Right lobe of liver (tissue), 4 donors: ENCODE data around the gene LMO7.

Experiments
- POLR2A ChIP-seq: fragments of 450-650 bp; IDR thresholded peaks from one replicate; pipeline ENCODE4 v1.6.1; 2017; ENCODE audit warnings: antibody characterized with exemption, mild to moderate bottlenecking
- TF ChIP-seq, protein P1 (sequence below), 4 donors: fragments of 200-600 bp in 3 of 4; fragments of 450-650 bp in 1 of 4; IDR thresholded peaks; one replicate each; pipeline versions ENCODE4 v1.5.1 to v1.8.0; 2016 to 2022; ENCODE audit warnings: antibody characterized with exemption in 4 of 4, mild to moderate bottlenecking in 2 of 4
- donor health status: DM: no; HTN: no; CAD: no.
- donor health status: DM: no; HTN: no; CAD: no.
- donor health status: DM: no; HTN: yes; CAD: no.

DNA sequence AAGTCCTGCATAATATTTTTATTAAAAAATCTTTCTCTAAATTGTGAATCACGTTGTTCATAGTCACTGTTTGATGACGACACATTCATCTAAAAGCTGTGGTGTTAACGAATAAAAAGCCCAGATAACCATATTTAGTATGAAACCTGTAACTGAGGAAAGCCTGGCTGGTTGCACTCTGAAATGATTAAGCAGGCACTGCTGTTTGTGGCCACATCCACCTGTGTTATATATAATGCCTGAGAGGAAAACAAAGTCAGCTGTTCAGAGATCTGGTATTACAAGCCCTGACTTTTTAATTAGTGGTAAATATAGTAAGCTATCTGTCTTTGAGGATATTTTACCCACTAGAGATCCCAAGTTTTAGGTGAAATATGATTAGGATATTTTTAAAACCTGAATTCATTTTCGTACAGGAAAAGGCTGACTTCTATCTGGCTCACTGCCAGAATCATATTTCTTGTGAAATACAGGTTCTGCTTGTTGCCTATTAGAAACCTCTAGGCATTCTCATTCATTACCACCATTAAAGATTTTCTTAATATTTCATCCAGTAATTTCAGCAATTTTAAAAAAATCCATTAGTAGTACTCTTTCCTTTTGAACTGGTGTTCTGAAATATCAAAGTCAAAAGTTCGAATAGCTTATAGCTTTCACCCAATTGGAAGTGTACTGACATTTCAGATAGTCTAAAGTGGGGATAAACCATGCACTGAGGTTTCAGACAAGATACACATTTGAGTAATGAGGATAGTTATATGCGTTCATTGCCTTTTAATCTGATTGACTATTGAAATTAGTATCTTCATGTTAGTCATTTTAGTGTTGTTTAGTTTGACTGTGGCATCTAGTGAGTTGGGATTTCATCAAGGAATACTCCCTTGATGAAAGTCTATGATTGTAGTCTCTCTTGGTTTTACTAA, 79.7 kb downstream of the LMO7 start:
- TF ChIP-seq, protein P1, sequence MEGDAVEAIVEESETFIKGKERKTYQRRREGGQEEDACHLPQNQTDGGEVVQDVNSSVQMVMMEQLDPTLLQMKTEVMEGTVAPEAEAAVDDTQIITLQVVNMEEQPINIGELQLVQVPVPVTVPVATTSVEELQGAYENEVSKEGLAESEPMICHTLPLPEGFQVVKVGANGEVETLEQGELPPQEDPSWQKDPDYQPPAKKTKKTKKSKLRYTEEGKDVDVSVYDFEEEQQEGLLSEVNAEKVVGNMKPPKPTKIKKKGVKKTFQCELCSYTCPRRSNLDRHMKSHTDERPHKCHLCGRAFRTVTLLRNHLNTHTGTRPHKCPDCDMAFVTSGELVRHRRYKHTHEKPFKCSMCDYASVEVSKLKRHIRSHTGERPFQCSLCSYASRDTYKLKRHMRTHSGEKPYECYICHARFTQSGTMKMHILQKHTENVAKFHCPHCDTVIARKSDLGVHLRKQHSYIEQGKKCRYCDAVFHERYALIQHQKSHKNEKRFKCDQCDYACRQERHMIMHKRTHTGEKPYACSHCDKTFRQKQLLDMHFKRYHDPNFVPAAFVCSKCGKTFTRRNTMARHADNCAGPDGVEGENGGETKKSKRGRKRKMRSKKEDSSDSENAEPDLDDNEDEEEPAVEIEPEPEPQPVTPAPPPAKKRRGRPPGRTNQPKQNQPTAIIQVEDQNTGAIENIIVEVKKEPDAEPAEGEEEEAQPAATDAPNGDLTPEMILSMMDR (IDR thresholded peaks at IDR 0.05) = no peak
- no peak for TF ChIP-seq POLR2A
